IPS-20b (cell line): ENCODE data around the gene LPP.

ENCODE experiments used
- H3K27ac ChIP-seq: one replicate; pipeline ENCODE4 v1.5.1; 2013; ENCODE audit warnings: low read length
- H3K27me3 ChIP-seq: 2 replicates; pipeline ENCODE4 v1.6.1; 2013; ENCODE audit warnings: mild to moderate bottlenecking, low read length, inconsistent platforms; ENCODE audit not compliant: insufficient read depth
- H3K36me3 ChIP-seq: 2 replicates; pipeline ENCODE4 v1.6.1; 2013; ENCODE audit warnings: low read depth, mild to moderate bottlenecking, inconsistent platforms, low read length, moderate library complexity; ENCODE audit not compliant: insufficient read depth
- H3K4me1 ChIP-seq: 2 replicates; pipeline ENCODE4 v1.6.1; 2013; ENCODE audit warnings: mild to moderate bottlenecking, control low read depth, inconsistent platforms, low read length, moderate library complexity; ENCODE audit not compliant: insufficient read depth
- H3K4me3 ChIP-seq: 2 replicates; pipeline ENCODE4 v1.5.1; 2013; ENCODE audit warnings: mild to moderate bottlenecking, low read length, inconsistent platforms
- H3K9ac ChIP-seq: 2 replicates; pipeline ENCODE4 v1.6.1; 2013; ENCODE audit warnings: low read depth, mild to moderate bottlenecking, inconsistent platforms, low read length, moderate library complexity
- H3K9me3 ChIP-seq: 2 replicates; pipeline ENCODE4 v1.6.1; 2013; ENCODE audit warnings: mild to moderate bottlenecking, low read depth, low read length, inconsistent platforms; ENCODE audit not compliant: insufficient read depth

Gene LPP

DNA sequence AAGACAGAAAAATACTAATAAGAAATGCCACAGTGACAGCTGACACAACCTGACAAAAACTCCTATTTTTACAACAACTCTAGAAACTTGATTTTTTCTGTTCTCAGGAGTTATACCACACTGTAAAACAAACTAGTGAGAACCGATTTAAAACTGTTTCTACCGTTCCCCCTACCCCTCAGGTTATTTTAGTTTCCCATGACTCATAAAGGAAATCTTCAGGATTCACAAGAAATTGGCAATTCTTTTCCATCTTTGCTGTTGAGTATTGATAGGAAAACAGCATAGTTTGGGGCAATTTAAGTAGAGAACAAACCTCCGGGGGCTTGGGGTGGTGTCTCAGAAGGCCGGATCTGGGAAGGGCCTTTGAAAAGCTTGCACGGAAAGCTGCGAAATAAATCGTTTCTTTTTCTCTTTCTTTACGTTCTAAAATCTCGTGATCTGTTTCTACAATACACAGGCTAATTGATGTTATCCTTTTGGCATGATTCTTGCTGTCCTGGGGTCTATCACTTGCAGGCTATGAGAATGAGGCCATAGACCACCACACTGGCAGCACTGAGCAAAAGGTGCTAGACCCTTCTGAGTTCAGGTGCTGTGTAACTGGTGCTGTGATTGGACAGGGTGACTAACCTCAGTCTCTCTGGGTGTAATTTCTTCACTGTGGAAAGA lies 89.3 kb downstream of the LPP start:
- no peak overlapping the region for H3K4me3 ChIP-seq
- no peaks in the 10 kb centered on the region for H3K36me3 ChIP-seq
- H3K9me3 ChIP-seq = no peaks in the 10 kb centered on the region
- peaks cover 3% of the 10 kb centered on the region; the same call in 1 of the 2 replicates for H3K4me1 ChIP-seq
- H3K27me3 ChIP-seq = no peaks in the 10 kb centered on the region
- H3K9ac ChIP-seq = 0 out of 2 replicates have a peak overlapping the region, but pooled peaks have one; percentile 5
- no peak overlapping the region for H3K27ac ChIP-seq

DNA sequence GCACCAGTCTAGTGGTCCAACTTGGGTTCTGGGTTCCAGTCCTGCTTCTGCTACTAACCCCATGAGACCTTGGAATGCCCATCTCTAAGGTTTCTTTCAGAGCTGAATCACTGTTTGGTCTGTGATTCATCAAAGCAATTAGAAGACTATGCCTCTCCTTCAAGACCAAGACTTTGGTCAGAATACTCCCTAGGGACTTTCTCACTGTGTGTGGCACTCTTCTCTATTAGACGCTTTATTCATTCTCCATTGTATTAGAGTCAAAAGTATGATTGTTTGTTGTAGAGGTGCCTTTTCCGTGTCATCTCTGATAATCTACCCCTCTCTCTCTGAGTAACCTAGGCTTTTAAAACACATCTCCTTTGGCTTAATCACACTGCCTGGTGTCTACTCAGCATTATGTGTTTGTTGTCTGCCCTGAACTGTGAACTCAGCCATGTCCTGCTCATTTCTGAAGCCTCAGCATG lies 90.5 kb downstream of the LPP start:
- H3K4me3 ChIP-seq = no peak overlapping the region
- H3K36me3 ChIP-seq = no peaks in the 10 kb centered on the region
- H3K27ac ChIP-seq = no peak overlapping the region
- peaks cover 3% of the 10 kb centered on the region; the same call in 1 of the 2 replicates for H3K4me1 ChIP-seq
- H3K9ac ChIP-seq = no peak overlapping the region
- H3K27me3 ChIP-seq = no peaks in the 10 kb centered on the region
- no peaks in the 10 kb centered on the region for H3K9me3 ChIP-seq

DNA sequence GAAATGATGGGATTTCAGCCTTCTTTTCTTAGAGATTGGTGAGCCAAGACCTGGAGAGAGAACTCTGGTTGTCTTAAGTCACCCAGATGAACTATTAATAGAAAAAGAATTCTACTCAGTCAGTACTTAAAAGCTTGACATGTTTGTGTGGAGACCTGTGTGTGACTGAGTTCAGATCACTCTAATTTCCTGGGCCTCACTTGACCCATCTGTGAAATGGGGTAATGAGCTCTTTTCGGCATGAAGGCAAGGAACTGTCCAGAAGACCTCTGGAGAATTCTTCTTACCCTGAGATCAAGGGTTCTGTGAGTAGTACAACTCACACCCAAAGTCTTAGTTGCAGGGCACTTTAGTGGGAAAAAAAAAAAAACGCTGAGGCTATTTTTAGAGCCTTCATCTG lies 92.9 kb downstream of the LPP start:
- no peaks in the 10 kb centered on the region for H3K27me3 ChIP-seq
- peaks cover 3% of the 10 kb centered on the region; the same call in 1 of the 2 replicates for H3K4me1 ChIP-seq
- H3K27ac ChIP-seq = no peak overlapping the region
- H3K36me3 ChIP-seq = no peaks in the 10 kb centered on the region
- no peak overlapping the region for H3K4me3 ChIP-seq
- H3K9me3 ChIP-seq = no peaks in the 10 kb centered on the region
- H3K9ac ChIP-seq = no peak overlapping the region

DNA sequence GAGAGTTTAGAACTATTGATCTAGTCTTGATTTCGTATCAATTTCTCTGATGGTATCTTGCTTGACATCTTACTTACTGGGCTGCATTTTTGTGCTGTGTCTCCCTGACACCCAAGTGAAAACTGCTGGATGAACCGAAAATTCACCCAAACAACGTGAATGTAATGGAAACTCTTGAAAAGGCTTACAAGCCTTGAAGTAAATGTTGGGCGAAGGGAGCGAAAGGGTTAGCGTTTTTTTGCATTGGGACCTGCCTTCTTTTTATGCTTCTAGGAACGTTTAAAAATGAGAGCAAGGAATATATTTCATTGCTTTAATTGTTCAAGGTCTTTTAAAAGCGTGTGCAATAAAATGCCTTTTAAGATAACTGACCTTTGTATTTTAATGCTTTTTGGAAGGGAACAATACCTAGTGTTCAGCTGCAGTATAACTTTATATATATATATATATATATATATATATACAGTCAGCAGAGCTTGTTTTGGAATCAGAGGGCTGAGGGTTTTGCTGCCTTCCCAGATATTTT lies 94.1 kb downstream of the LPP start:
- H3K4me1 ChIP-seq = no peaks in the 10 kb centered on the region
- H3K27me3 ChIP-seq = no peaks in the 10 kb centered on the region
- no peak overlapping the region for H3K27ac ChIP-seq
- H3K9me3 ChIP-seq = no peaks in the 10 kb centered on the region
- H3K4me3 ChIP-seq = no peak overlapping the region
- no peak overlapping the region for H3K9ac ChIP-seq
- H3K36me3 ChIP-seq = no peaks in the 10 kb centered on the region

DNA sequence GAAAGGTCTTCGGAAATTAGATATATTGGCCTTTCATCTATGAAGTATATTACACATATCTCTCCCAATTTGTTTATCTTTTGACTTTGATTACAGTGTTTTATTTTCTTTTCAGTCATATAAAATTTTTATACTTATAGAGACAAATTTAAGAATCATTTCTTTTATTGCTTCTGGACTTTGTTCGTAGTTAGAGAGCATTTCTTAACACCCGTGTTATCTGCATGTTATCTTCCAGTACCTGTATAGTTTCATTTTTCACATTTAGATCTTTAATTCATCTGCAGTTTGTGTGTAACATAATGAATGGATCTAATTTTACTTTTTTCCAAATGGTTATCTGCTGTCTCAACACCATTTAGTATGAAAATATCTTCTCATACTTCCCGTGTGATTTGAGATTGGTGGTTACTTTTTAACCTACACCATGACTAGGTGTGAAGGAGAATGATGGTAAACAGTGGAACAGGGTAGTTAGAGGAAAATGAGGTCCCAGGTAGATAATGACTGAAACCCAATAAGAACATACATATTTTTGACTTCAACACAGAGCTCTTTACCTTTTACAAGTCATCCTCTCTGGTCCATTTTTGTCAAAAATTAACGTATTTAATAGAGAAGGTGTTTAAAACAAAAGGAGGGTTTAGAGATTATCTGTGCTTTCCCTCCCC lies 99.3 kb downstream of the LPP start:
- Histone ChIP-seq H3K4me3 (no peak overlapping the region), H3K27me3 (no peaks in the 10 kb centered on the region), H3K9me3 (no peaks in the 10 kb centered on the region), H3K9ac (no peak overlapping the region), H3K27ac (no peak overlapping the region), H3K36me3 (0 out of 2 replicates have a peak, but pooled peaks cover 2% of the 10 kb centered on the region), H3K4me1 (no peaks in the 10 kb centered on the region)

DNA sequence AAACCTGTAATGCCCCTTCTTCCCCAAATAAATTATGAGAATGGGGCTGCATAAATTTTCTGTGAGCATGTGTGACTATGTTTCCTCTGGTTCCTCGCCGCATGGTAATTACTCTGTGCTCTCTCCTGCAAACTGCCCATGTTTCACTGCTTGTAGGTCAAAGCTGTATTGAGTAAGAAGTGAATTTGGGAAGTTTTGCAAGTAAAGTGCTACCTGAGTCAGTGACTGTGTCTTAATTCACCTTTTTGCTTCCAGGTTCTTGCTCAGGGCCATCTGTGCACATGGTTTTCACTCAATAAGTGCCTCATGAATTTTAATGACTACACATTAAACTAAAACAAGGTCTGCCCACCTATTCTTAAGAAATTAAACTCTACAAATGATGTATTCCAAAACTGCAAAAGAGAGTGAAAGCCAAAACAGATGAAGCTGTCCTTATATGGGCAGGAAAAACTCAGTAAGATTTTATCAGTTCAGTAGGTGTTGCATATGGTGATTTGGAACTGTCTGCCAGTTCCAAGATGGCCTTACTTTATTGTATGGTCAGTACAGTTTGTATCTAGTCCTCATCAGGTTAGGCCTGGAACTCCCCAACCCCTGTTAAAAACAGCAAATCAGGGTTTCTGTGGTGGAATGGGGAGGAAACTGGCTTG lies 100.0 kb downstream of the LPP start:
- H3K27ac ChIP-seq = no peak overlapping the region
- H3K9me3 ChIP-seq = no peaks in the 10 kb centered on the region
- H3K4me3 ChIP-seq = no peak overlapping the region
- no peaks in the 10 kb centered on the region for H3K27me3 ChIP-seq
- H3K36me3 ChIP-seq = 0 out of 2 replicates have a peak, but pooled peaks cover 2% of the 10 kb centered on the region
- no peak overlapping the region for H3K9ac ChIP-seq
- no peaks in the 10 kb centered on the region for H3K4me1 ChIP-seq

DNA sequence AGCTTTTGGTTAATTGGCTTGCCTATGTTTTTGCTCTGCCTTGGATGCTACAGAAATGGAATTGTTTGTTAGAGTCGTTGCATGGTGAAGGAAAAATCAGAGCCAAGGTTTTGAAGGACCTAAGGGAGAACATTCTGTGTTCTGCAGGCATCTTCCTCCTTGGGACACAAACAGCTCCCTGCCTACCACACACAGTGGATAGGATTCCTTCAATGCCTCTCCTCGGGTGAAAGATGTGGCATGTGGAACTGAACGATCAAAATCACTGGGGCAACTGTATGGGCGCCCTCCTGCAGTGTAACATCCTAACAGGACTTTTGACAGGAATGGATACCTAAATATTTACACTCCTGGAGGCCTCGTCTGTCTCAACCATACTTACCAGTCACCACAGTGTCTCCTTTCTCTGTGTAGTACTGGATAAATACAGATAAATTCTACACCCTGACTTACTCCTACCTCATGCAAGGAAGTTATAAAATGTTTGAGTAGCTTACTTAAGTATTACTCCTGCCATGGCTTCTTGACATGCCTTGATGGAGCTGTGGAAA lies 100.6 kb downstream of the LPP start:
- Histone ChIP-seq H3K27ac (no peak overlapping the region), H3K36me3 (0 out of 2 replicates have a peak, but pooled peaks cover 2% of the 10 kb centered on the region), H3K27me3 (no peaks in the 10 kb centered on the region), H3K4me1 (no peaks in the 10 kb centered on the region), H3K9me3 (no peaks in the 10 kb centered on the region), H3K9ac (no peak overlapping the region), H3K4me3 (no peak overlapping the region)

DNA sequence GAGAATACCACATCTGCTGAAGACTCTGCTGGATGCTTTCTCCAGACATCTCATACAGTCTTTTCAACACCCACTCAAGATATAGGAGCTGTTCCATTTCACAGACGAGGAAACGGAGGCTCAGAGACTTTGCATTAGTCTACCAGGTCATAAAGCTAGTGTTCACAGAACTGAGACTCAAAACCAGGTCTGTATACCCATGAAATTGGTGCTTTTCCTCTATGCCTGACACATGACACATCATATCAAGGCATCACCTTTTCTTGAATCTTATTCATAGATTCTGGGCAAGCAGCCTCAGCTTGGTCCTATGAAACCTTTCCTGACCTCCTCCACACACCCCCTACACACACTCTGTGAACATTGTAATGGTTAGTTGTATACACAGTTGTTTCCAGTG lies 101.2 kb downstream of the LPP start:
- H3K4me1 ChIP-seq = no peaks in the 10 kb centered on the region
- no peaks in the 10 kb centered on the region for H3K27me3 ChIP-seq
- no peak overlapping the region for H3K27ac ChIP-seq
- H3K4me3 ChIP-seq = no peak overlapping the region
- no peaks in the 10 kb centered on the region for H3K9me3 ChIP-seq
- 0 out of 2 replicates have a peak, but pooled peaks cover 2% of the 10 kb centered on the region for H3K36me3 ChIP-seq
- no peak overlapping the region for H3K9ac ChIP-seq

DNA sequence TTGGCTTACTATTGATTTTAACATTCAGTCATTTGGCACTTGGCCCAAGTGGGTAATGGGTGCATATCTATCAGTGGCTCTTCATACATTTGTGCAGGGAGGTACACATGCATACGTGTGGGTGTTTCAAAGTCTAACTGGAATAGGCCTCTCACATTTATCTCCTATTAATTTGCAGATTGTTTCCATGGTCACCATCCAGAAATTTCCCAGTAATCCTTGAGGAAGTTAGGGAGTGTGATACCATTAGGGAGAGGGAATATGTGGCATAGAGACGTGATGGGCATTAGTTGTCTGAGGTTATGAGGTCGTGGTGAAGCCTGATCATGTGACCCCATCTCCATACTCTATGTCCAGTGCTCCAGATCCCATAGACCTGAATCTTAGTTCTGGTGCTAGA lies 102.8 kb downstream of the LPP start:
- Histone ChIP-seq H3K4me1 (no peaks in the 10 kb centered on the region), H3K27me3 (no peaks in the 10 kb centered on the region), H3K27ac (no peak overlapping the region), H3K4me3 (no peak overlapping the region), H3K9ac (no peak overlapping the region), H3K36me3 (0 out of 2 replicates have a peak, but pooled peaks cover 2% of the 10 kb centered on the region), H3K9me3 (no peaks in the 10 kb centered on the region)

DNA sequence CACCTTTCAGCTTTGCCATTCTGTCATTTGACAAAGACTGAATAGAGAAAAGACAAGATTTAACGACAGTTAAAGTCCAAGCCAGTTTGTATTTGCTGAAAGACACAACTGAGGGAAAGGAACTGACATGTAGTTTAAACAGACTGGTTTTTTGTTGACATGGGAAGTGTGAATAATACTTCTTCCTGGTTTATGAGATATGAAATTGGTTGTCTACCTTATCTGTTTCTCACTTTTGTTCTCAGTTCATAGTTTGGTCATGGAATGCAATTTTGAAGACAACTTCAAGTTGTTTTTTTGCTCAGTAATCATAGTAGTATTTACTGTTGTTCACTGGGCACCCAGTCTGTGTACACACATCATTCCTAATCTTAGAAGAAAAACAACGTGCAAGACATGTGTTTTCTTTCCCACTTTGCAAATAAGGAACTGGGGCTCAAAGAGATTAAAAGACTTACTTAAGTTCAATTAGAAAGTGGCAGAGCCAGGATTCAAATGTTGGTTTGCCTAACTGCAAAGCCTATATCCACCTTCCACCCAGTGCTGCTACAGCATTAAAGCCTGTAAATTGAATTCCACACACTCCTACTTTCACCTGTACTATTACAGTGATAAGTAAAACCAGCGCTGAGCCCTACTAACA lies 103.5 kb downstream of the LPP start:
- Histone ChIP-seq H3K4me3 (no peak overlapping the region), H3K27me3 (no peaks in the 10 kb centered on the region), H3K9ac (no peak overlapping the region), H3K36me3 (0 out of 2 replicates have a peak, but pooled peaks cover 2% of the 10 kb centered on the region), H3K27ac (no peak overlapping the region), H3K9me3 (no peaks in the 10 kb centered on the region), H3K4me1 (no peaks in the 10 kb centered on the region)

DNA sequence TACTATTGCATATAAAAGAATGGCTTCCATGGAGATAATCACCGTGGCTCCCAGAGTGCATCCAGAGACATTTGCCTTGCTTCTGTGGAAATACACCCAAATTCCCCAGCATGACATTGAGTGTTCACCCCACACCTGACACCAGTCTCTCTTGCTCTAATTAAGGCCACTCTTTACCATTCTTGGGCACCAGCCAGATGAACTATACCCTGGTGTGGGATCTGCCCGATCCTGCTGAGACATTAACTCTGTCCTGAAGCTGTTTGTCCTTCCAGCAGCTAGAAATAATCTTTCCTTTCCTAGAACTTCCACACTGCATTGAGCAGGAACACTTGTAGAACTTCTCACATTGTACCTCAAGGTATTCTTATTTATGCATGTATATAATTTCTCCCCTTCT lies 105.2 kb downstream of the LPP start:
- H3K4me3 ChIP-seq = no peak overlapping the region
- H3K27me3 ChIP-seq = no peaks in the 10 kb centered on the region
- H3K27ac ChIP-seq = no peak overlapping the region
- 0 out of 2 replicates have a peak, but pooled peaks cover 2% of the 10 kb centered on the region for H3K36me3 ChIP-seq
- 0 out of 2 replicates have a peak, but pooled peaks cover 3% of the 10 kb centered on the region for H3K4me1 ChIP-seq
- no peak overlapping the region for H3K9ac ChIP-seq
- no peaks in the 10 kb centered on the region for H3K9me3 ChIP-seq
